NCI-H1105 treated with DMSO at 0.1 percent for 48 hours (cell line): ENCODE measurements around the gene SDHB.

Source experiments
- DNase-seq: peaks from one replicate; lab custom pipeline; 2025; lab: John Stamatoyannopoulos, UW

SDHB gene

DNA sequence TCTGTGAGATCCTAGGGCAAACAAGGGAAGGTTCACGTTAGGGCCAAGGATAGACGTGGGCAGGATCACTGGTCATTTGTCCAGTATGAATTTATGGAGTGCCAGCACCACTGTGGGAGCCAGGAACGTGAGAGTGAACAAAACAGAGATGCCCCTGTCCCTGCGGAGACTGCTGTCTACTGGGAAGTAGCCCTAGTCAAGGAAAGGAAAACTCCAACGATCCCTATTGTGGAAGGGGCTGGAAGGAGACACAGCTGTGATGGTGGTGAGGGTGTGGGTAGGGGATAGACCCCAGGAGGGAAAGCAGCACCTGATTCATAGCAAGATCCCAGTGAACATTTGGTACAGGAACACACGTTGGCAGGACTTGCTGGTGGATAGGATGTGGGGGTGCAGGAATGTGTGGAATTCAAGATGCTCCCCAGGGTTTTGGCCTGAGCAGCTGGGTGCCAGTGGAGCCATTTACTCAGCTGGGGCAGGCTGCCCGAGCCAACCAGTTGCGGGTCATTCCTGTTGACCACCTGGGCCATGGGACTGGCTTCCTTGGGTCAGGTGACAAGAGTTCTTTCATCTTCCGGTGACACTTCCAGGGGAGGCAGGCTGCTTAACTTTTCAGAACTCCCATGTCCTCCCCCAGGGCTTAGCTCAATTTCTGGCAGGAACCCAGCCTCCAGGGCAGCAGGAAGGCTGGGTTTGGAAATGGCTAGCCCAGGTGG, 40.9 kb downstream of the SDHB start:
- DNase-seq: no peak

DNA sequence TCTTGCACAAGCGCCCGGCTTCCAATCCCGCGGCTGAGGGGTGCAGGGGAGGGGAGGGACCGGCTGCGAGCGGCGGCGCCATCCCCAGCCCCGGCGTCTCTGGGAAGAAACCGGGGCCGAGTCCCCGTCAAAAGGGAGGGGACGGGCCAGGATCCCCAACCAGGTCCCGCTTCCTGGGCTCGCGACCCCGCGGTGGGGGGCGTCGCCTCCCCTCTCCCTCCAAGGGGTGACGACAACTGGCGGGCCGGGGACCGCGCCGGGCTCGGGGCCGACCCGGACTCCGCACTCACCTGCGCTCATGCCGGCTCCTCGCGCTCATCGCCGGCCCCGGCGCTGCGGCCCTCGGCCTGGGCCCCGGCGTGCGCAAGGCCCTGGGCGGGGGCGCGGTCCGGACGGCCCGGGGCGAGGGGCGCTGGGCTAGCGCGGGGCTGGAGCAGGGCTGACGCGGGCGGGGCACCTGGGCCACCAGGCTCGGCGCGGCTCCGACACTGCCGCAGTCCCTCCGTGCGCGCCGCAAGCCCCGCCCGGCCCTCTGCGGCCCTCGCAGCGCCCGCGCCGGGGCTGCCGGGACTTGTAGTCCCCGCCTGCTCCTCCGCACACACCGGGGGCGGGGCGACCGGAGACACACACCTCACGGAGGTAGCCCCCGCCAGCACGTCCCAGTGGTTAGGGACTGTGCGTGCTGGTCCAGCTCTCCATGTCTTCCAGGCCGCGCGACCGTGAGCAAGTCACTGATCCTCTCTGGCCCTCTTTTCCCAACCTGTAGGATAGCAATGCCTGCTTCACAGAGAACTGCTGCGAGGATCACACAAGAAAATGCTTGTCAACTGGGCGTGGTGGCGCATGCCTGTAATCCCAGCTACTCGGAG, 42.2 kb downstream of the SDHB start, which contains the start of gene ATP13A2:
ATP13A2 (minus strand) TSS at position 490 of the 869 bp plus-strand sequence; CDS start at position 300, 190 bp downstream.
- DNase-seq: peak; percentile 84

DNA sequence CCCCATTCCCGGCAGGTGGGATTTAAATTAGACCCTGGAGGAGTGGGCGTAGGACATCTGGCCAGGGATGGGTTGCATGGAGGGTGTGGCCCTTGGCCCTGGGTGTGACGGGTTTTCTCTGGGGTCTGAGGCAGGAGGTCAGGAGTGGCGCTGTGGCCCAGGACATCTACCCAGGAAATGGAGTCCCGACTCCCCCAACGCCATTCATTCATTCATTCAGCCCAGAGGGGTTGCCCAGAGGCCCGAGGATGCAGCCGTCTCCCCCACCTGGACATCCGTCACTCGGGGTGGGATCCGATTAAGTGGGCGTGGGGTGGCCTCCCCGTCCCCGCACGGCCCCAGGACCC, 42.8 kb downstream of the SDHB start:
- no peak for DNase-seq

DNA sequence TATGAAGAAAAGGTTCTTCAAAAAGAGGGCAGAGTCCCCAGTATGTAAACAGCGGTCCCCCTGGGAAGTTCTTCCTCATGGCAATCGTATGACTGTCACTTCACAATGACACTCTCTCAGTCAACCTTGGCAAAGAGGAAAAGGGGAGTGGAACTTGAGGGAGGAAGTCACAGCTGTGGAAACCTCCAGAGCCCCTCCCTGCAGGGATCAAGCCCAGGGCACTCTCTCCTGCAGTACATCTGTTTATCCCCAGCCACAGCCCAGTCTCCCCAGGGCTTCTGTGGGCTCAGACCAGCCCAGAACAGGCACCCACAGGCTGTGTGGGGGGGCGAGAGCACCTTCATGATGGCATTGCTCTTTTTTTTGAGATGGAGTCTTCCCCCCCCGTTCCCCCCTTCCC, 44.1 kb downstream of the SDHB start:
- no peak for DNase-seq

DNA sequence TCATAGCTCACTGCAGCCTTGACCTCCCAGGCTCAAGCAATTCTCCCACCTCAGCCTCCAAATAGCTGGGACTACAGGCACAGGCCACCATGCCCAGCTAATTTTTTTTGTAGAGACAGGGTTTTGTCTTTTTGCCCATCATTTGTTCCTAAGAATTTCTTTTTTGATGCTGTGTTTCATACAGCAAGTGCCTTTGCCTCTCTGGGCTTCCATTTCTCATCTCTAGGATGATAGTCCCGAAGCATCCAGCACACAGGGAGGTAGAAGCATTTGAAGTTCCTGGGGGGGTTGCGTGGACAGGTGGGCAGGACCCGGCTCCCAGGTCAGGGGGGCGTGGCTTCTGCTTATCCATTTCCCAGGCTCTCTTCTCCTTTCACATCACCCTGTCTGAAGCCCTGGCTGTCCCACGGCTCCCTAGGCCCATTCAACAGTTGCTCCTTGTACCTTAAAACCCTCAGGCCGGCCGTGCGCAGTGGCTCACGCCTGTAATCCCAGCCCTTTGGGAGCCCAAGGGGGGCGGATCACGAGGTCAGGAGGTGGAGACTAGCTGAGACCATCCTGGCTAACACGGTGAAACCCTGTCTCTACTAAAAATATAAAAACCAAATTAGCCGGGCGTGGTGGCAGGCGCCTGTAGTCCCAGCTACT, 45.5 kb downstream of the SDHB start:
- no peak for DNase-seq

DNA sequence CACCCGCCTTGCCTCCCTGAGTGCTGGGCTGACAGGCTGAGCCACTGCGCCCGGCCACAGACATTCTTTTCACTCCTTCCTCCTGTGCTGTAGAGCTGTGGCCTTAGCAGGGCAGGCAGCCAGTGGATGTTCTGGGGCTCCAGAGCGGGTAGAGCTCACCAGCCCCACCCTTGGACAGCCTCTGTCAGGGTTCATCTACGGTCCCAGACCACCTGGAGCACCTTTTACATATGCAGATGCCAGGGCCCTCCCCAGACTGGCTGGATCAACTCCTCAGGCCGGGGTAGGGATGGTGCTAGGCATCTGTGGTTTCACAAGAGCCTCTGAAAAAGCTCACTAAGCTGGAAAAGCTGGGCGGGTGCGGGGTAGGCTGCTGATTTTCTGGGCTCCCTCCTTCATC, 46.7 kb downstream of the SDHB start:
- no peak for DNase-seq

DNA sequence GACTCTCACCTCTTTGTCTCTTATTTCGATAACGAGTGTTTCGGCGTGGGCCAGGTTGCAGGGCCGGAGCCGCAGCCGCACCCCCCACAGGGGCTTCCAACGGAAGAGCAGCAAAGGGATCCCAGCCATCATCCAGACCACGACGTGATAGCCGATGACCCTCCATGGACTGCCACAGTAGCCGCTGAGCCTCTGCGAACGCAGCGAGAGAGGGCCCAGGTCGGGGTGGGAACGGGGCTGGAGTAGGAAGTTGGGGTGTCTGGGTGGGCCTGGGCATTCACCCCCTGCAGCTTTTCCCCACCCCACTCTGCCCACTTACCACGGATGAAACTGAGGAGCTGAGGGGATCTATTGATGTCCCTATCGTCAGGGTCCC, 48.5 kb downstream of the SDHB start:
- DNase-seq: no peak

DNA sequence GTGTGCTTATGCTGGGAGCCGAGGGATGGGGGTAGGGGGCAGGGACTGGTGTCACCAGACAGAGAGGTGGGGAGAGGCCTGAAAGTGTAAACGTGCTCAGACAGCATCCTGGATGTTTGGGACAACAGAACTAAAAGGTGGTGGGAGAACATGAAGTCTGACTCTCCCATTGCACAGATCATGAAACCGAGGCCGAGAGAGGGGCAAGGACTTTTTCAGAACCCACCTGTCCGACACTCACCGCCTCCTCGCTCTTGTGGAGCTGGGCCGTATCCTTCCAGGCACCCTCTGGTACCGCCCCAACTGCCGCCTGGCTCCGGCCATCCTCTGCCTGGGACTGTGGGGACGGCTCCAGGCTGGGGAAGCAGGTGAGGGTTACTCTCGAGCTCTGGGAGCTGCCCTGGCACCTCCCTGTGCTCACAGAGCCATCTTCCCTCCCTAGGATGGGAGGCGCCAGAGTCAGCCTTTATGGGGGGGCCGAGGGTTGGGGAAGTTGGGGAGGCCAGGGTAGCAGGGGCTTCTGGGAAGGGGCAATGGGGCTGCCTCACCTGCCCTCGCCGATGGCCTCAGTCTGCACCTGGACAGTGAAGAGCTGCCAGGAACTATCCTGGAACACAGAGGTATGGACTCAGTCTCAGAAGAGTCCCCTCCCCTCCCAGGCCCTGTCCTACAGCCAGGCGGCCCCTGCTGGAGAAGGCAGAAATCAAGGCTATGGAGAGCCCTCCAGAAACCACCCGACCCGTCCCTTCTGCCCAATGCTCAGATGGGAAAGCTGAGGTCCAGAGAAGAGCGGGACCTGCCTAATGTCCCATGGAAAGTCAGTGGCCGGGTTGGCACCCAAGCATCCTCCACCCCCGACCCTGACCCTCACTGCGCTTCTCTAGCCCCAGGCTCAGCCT, 49.1 kb downstream of the SDHB start:
- DNase-seq: no peak

DNA sequence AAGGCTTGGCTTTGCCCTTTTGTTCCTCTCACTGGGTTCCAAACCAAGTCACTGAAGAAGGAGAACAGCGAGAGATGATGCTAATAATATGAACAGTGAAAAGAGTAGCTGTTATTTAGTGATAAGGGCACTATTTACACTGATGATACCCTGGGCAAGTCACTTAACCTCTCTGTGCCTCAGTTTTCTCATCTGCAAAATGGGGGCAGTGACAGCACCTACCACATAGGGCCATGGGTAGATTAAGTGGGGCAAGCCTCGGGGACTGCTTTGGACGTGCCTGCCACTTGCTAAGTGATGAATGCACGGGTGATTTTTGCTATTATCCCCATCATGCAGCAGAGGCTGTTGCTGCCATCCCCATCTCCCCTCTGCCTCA, 51.3 kb downstream of the SDHB start:
- no peak for DNase-seq

DNA sequence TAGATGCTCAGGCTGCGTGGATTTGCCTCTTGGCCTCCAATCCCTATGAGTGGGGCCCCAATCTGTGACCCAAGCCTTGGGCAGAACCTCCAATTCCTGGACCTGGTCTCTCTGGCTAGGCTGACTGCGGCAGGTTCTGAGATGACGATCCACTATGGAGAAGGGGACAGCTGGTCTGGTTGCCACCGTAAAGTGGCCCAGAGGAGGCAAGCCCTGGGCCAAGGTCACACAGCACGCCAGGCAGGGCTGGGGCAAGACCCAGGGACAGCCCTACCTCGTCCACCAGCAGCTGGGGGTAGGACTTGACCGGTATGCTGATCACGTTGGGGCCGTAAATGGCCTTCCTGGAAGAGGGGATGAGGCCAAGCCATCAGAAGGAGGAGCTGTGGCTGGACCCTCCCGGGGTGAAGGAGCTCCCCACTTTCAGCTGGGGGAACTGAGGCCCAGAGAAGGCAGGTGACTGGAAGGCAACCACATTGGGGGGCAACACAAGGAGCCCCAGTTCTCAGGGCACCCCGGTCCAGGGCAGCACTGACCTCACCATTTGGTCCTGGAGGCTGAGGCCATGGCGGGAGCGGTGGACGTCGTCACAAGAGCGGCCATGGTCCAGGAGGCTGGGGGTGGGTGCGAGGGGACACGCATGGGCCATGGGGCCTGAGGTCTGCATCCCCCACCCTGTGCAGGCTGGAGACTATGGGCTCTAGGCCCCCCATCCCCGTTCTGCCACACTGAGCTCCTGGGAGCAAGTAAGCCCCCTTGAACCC, 51.9 kb downstream of the SDHB start:
- DNase-seq: no peak

DNA sequence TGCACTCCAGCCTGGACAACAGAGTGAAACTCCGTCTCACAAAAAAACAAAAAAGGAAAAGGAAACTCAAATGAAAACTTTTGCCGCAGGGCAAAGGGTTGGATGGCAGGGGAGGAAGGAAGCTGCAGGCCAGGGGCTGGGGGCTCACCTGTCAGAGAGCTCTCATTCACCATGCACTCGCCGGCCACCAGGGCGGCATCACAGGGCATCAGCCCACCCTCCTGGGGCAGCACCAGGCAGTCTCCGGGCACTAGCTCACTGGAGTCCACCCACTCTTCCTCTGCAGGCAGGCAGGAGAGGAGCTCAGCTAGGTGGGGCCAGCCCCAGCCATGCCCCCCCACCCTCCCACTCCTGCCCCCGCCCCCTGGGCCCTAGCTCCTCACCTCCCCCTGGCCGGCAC, 54.0 kb downstream of the SDHB start:
- no peak for DNase-seq

DNA sequence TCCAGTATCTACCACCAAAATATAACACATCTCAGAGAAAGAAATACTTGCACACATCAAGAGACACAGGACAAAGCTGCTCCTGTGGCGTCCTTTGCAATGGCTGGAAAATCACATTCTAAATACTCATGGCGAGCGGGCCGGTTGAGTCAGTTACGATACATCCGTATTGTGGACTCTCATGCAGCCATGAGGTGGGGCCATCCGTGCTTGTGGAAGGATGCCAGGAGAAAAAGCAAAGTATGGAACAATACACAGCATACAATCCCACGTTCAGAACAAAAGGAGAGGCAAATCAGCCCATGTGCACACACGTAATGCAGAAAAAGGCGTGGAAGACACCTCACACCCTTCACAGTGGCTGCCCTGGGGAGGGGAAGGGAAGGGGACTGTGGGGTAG, 55.2 kb downstream of the SDHB start:
- no peak for DNase-seq

DNA sequence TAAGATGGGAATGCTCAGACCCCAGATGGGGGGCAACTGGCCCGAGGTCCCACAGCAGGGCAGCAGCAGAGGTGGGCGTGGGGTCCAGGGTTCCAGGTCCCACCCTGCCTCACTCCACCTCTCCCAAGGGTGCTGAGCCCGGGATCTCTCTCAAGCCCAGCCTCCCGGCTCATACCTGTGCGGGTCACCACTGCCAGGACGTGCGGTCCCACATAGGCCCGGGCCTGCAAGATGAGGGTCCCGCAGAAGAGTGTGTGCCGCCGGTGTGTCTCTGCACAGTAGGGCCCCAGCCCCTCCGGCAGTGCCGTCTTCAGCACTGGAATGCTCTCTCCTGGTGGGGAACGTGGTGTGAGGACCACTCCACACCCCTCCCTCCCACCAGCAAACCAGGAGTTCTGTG, 57.0 kb downstream of the SDHB start:
- DNase-seq: no peak

DNA sequence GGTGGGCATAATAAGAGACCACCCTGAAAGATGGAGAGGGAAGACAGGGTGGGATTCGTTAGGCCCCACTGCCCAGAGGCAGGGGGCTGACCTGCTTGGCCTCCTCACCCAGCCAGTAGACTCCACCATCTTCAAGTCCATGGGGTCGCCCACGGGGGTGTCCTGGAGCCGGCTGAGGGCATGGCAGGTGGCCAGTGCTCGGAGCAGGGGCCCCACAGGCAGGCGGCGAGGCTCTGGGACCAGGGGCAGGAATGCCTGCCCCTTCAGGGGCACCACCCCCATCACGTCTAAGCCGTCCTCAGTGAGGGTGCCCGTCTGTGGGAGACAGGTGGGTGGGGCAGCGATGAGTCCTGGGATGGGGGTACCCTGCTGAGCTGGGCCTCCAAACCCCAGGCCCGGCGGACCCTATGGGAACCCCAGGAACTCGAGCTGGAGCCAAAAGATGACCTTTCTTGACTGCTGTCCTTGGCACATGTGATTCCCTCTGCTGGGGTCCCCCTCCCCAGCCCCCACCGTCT, 60.3 kb downstream of the SDHB start:
- no peak for DNase-seq

DNA sequence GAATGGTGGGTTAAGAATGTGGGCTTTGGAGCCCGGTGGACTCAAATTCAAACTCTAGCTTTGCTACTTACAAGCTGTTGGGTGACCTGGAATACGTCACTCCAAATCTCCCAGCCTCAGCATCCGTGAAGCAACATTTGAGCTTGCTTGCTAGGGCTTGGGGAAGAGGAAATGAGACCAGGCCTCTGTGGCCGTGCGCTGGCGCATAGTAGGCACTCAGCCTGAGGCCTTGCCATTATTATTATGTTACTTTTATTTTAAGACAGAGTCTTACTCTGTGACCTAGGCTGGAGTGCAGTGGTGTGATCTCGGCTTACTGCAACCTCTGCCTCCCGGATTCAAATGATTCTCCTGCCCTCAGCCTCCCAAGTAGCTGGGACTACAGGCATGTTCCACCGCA, 61.2 kb downstream of the SDHB start:
- DNase-seq: no peak

DNA sequence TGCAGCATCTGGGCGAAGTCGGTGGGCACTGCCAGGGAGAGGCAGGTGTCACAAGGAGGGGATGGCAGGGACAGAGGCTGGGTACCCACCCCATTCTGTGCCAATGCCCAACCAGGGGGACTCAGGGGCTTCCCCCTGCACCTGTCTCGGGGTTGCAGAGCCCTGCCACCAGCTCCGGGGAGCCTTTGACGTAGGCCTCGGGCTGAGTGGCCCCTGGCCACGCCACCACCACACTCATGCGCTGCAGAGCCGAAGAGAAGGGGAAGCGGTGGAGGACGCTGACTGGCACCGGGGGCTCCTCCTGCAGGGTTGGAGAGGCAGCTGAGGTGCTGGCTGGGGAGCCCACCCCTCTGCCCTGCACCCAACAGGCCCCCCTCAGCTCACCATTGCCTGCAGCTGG, 61.7 kb downstream of the SDHB start:
- DNase-seq: no peak

DNA sequence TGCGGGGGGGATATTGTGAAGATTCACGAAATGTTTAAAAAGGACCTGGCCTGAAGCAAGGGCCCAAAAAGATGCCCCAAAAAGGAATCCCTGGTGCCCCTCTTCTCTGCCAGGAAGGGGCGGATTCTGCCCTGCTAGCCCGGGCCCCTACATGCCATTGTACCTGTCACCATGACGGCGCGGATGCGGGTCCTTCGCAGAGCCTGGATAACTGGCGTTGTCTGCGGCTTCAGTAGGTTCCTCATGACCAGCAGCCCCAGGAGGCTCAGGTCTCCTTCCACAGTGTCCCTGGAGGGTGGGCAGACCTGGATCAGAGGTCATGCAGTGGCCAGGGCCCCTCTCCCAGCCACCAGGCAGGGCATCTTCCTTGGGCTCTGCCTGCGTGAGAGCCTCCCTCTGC, 62.3 kb downstream of the SDHB start:
- DNase-seq: no peak

DNA sequence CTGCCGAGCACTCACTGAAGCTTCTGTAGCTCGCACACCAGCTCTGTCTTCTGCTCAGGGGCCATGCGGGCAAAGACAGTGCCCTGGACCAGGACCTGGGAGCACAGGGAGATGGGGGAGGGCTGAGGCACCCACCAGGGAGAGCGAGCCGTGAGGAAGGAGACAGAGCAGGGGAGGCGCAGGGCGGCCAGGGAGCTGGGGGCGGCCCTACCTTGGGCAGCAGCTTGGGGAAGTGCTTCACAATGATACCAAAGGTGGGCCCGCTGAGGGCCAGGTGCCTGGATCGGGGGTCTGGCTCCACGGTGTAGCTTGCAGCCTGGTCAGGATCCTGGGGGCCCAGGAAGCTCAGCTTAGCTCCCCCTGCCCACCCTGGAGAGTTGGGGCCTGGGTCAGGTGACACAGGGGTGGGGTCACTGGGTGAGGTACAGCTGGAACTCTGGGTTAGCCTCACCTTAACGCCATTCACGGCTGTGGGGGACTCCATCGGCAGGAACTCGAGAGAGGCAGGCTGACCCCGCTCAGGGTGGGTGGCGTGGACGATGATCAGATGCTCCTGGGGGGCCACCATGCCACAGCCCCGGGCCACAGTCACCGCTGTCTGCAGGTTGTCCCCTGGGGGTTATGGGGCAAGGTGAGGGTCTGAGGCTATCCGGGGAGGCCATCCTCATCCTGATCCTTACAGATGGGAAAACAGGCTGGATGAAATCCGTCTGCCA, 64.0 kb downstream of the SDHB start:
- DNase-seq: no peak

DNA sequence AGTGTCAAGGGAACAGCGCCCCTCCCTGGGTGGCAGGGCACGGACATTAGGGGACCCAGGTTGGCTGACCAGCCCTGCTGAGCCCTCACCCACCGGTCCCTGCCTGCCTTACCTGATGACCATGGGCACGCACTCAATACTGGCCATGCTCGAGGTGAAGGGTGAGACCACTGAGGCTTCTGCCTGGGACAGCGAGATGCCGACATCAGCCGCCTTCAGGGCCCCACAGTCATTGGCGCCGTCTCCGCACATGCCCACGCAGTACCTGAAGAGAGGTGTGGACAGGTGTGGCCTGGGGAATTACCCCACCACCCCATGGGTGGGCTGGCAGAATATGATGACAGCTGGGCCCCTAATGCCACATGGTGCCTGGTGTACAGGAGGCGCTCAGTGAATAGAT, 65.6 kb downstream of the SDHB start:
- no peak for DNase-seq

DNA sequence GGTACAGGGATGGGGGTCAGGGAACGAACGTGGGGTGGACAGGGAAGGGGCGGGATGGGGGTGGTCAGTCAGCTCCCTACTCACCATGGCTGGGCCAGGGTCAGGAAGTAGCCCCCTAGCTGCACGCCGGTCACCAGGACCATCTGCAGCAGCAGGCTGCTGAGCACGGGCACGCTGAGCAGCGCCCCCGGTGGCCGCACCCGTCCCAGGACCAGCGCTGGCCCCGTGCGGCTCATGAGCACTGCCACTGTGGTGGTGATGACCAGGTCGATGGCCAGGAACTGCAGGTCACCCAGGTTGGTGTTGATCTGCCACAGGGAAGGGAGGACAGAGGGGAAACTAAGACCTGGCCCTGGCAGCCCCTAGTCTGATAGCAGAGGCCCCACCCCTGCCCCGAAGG, 66.9 kb downstream of the SDHB start:
- DNase-seq: no peak
